SJSA1 (cell line): ENCODE measurements around the gene SLAMF1. TPM values are rescaled to one million over a fixed set of nuclear protein-coding genes. Genes with fewer than 3 reads are reported as not detected.

Experiments
- DNase-seq, 2 experiments: peaks; one replicate each; pipeline ENCODE4 v3.0.0-alpha.2; 2015 to 2020; ENCODE audit warnings: low spot score in 2 of 2, low read depth in 1 of 2
- H3K27ac ChIP-seq: fragments of 250-450 bp; sonication (Bioruptor Pico); 2 replicates; pipeline ENCODE4 v1.5.1; 2020; ENCODE audit warnings: mild to moderate bottlenecking, moderate library complexity
- H3K27me3 ChIP-seq: fragments of 250-450 bp; sonication (Bioruptor Pico); replicated peaks from 2 replicates; pipeline ENCODE4 v1.5.1; 2020; ENCODE audit warnings: mild to moderate bottlenecking, moderate library complexity
- H3K36me3 ChIP-seq: fragments of 250-450 bp; sonication (Bioruptor Pico); 2 replicates; pipeline ENCODE4 v1.5.1; 2020; ENCODE audit warnings: mild to moderate bottlenecking
- H3K4me1 ChIP-seq: fragments of 250-450 bp; sonication (Bioruptor Pico); replicated peaks from 2 replicates; pipeline ENCODE4 v1.6.1; 2021; ENCODE audit warnings: mild to moderate bottlenecking
- H3K4me3 ChIP-seq: fragments of 250-450 bp; sonication (Bioruptor Pico); 2 replicates; pipeline ENCODE4 v1.5.1; 2020; ENCODE audit warnings: mild to moderate bottlenecking
- H3K9me3 ChIP-seq: fragments of 250-450 bp; sonication (Bioruptor Pico); replicated peaks from 2 replicates; pipeline ENCODE4 v1.5.1; 2020; ENCODE audit warnings: mild to moderate bottlenecking
- total RNA-seq: library from RNA; depleted of rRNA; stranded (reverse); fragments of >200 nt; shearing (Covaris generic); gene quantifications from 2 replicates; pipeline ENCODE4 v1.2.3, GENCODE V29; 2014

SLAMF1 gene
- total RNA-seq, 1 experiment from 2014 or later: not detected

DNA sequence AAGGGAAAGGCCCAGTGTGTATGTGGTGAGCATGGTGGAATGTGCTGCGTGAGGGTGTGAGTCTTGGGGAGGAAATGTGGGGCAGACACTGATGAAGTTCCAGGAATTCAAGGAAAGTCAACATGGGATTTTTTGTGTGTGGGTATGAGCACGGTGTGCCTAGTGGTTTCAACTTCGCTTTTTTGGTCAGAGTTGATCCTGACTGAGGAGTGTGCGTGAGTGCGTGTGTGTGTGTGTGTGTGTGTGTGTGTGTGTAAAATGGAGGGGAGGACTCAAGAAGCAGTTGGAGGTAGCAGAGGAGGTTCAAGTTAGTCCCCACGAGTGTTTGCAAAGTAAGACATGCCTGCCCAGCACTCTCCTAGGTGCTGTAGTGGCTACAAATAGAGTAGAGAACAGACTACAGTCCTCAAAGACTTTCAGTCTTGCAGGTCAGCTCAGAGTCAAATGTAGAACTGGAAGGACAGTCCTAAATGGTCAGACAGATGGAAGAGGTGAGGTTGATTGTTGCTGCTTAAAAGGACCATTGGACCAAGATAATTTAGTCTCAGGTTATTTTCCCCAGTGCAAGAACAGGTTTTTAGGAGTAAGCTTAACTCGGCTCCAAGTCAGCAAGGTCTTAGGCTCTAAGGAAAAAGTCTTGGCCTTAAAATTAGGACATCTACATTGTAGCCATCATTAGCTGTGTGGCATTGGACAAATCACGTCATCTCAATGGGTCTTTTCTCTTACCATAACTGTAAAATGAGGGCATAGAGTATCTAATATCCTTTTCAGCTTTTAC lies 25.0 kb downstream of the SLAMF1 start:
- no peaks in the 10 kb centered on the region for H3K4me1 ChIP-seq

GRCh38 chr1:160620942-160621632 lies 25.8 kb downstream of the SLAMF1 start:
- Histone ChIP-seq H3K4me1 (no peaks in the 10 kb centered on the region), H3K27ac (no peak overlapping the region), H3K36me3 (no peaks in the 10 kb centered on the region), H3K4me3 (no peak overlapping the region), H3K27me3 (peaks cover 3% of the 10 kb centered on the region; the same call in 1 of the 2 replicates), H3K9me3 (no peaks in the 10 kb centered on the region)
- DNase-seq: no peak

More for the DNA sequence above, 25.0 kb downstream of the SLAMF1 start:
- H3K36me3 ChIP-seq: no peaks in the 10 kb centered on the region
- DNase-seq: no peak
- H3K27ac ChIP-seq: no peak overlapping the region
- no peaks in the 10 kb centered on the region for H3K27me3 ChIP-seq
- H3K9me3 ChIP-seq: no peaks in the 10 kb centered on the region
- no peak overlapping the region for H3K4me3 ChIP-seq

GRCh38 chr1:160619742-160620277 lies 27.0 kb downstream of the SLAMF1 start:
- DNase-seq: no peak
- no peaks in the 10 kb centered on the region for H3K4me1 ChIP-seq
- no peak overlapping the region for H3K4me3 ChIP-seq
- peaks cover 3% of the 10 kb centered on the region; the same call in 1 of the 2 replicates for H3K27me3 ChIP-seq
- no peaks in the 10 kb centered on the region for H3K9me3 ChIP-seq
- no peaks in the 10 kb centered on the region for H3K36me3 ChIP-seq
- no peak overlapping the region for H3K27ac ChIP-seq

DNA sequence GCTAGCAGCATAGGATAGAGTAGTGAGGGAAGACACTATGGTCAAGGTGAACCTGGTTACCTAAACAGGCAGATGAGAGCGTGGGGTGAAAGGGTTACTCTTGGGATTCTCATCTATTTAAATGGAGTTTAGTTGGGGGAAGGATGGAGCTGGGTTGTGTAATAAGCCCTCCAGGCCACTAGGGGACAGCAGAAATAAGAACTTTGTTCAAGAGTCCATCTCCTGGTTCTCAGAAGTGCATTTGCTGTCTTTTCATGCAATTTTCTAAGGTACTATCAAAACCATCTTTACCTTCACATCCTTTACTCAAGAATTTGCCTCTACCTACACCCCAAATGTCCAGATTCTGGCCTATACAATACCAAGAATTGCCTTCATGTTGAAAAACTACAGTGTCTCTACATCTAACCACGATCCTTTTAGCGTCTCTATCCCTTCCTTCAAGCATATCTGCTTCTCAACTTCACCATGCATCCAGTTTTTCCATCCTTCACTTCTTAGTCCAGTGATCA lies 28.0 kb downstream of the SLAMF1 start:
- H3K36me3 ChIP-seq: no peaks in the 10 kb centered on the region
- H3K4me3 ChIP-seq: no peak overlapping the region
- no peaks in the 10 kb centered on the region for H3K9me3 ChIP-seq
- H3K27me3 ChIP-seq: peaks cover 7% of the 10 kb centered on the region
- DNase-seq: no peak
- no peaks in the 10 kb centered on the region for H3K4me1 ChIP-seq
- H3K27ac ChIP-seq: no peak overlapping the region

GRCh38 chr1:160618327-160618726 lies 28.5 kb downstream of the SLAMF1 start:
- no peak overlapping the region for H3K27ac ChIP-seq
- peaks cover 12% of the 10 kb centered on the region for H3K27me3 ChIP-seq
- DNase-seq: no peak
- no peak overlapping the region for H3K4me3 ChIP-seq
- H3K36me3 ChIP-seq: no peaks in the 10 kb centered on the region
- no peaks in the 10 kb centered on the region for H3K4me1 ChIP-seq
- H3K9me3 ChIP-seq: no peaks in the 10 kb centered on the region

GRCh38 chr1:160615660-160616059 lies 31.2 kb downstream of the SLAMF1 start:
- Histone ChIP-seq H3K4me1 (no peaks in the 10 kb centered on the region), H3K36me3 (no peaks in the 10 kb centered on the region), H3K4me3 (no peak overlapping the region), H3K27ac (no peak overlapping the region), H3K27me3 (peaks cover 18% of the 10 kb centered on the region), H3K9me3 (no peaks in the 10 kb centered on the region)
- no peak for DNase-seq

- H3K27ac ChIP-seq: no peak overlapping the region
These were observed 32.4 kb downstream of the SLAMF1 start for GRCh38 chr1:160614410-160614809.

GRCh38 chr1:160612613-160613218 lies 34.1 kb downstream of the SLAMF1 start:
- no peak overlapping the region for H3K27ac ChIP-seq
- H3K27me3 ChIP-seq: peaks cover 18% of the 10 kb centered on the region
- no peaks in the 10 kb centered on the region for H3K4me1 ChIP-seq
- H3K36me3 ChIP-seq: no peaks in the 10 kb centered on the region
- no peak for DNase-seq
- H3K4me3 ChIP-seq: no peak overlapping the region
- H3K9me3 ChIP-seq: no peaks in the 10 kb centered on the region

More at GRCh38 chr1:160614410-160614809, 32.4 kb downstream of the SLAMF1 start:
- H3K27me3 ChIP-seq: peaks cover 18% of the 10 kb centered on the region
- no peaks in the 10 kb centered on the region for H3K9me3 ChIP-seq
- H3K4me1 ChIP-seq: no peaks in the 10 kb centered on the region
- H3K4me3 ChIP-seq: no peak overlapping the region
- no peaks in the 10 kb centered on the region for H3K36me3 ChIP-seq
- DNase-seq: no peak

- Histone ChIP-seq H3K36me3 (no peaks in the 10 kb centered on the region), H3K27ac (no peak overlapping the region), H3K27me3 (peaks cover 15% of the 10 kb centered on the region), H3K4me3 (no peak overlapping the region), H3K9me3 (no peaks in the 10 kb centered on the region), H3K4me1 (no peaks in the 10 kb centered on the region)
- DNase-seq: no peak
These were observed 36.1 kb downstream of the SLAMF1 start for GRCh38 chr1:160610569-160611242.

GRCh38 chr1:160608941-160609340 lies 37.9 kb downstream of the SLAMF1 start:
- Histone ChIP-seq H3K27ac (no peak overlapping the region), H3K9me3 (no peaks in the 10 kb centered on the region), H3K4me3 (no peak overlapping the region), H3K36me3 (no peaks in the 10 kb centered on the region), H3K27me3 (peaks cover 12% of the 10 kb centered on the region), H3K4me1 (no peaks in the 10 kb centered on the region)
- no peak for DNase-seq

- DNase-seq: no peak
- Histone ChIP-seq H3K9me3 (no peaks in the 10 kb centered on the region), H3K27ac (no peak overlapping the region), H3K4me3 (no peak overlapping the region), H3K36me3 (no peaks in the 10 kb centered on the region), H3K27me3 (peaks cover 8% of the 10 kb centered on the region), H3K4me1 (no peaks in the 10 kb centered on the region)
These were observed 38.3 kb downstream of the SLAMF1 start for GRCh38 chr1:160608514-160608913.

GRCh38 chr1:160608057-160608456 lies 38.8 kb downstream of the SLAMF1 start:
- Histone ChIP-seq H3K27ac (no peak overlapping the region), H3K27me3 (peaks cover 5% of the 10 kb centered on the region), H3K36me3 (no peaks in the 10 kb centered on the region)

DNA sequence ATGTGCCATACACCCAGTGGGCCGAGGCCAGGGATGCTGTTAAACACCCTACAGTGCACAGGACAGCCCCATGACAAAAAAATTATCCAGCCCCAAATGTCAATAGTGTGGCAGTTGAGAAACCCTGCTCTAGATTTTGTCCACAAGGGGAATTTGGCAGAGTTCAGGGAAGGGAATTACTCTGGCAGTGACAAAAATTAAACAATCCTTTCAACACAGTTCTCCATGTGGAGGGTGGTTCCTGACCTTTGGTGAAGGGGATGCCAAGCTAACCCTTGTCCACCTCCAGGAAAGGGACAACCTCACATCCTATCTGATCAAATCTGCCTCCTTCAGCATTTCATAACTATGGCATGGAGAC lies 39.2 kb downstream of the SLAMF1 start:
- H3K27me3 ChIP-seq: peaks cover 5% of the 10 kb centered on the region
- DNase-seq: no peak
- H3K9me3 ChIP-seq: no peaks in the 10 kb centered on the region
- no peaks in the 10 kb centered on the region for H3K4me1 ChIP-seq
- H3K4me3 ChIP-seq: no peak overlapping the region
- H3K36me3 ChIP-seq: no peaks in the 10 kb centered on the region
- H3K27ac ChIP-seq: no peak overlapping the region

More at GRCh38 chr1:160608057-160608456, 38.8 kb downstream of the SLAMF1 start:
- Histone ChIP-seq H3K4me3 (no peak overlapping the region), H3K9me3 (no peaks in the 10 kb centered on the region), H3K4me1 (no peaks in the 10 kb centered on the region)
- no peak for DNase-seq
